ENCODE results near the gene IGSF22. TPM values are rescaled to one million over a fixed set of nuclear protein-coding genes. Genes with fewer than 3 reads are reported as not detected.

IGSF22 gene
- polyA plus RNA-seq, 1 of the 3 experiments (the other 2 are of a cell fraction) = 0.02 TPM

- H2AFZ ChIP-seq (ENCODE audit: low read depth) = no peak overlapping the region
- ChIA-PET POLR2A (no interaction called here), CTCF (no interaction called here)
- H3K27me3 ChIP-seq (ENCODE audit: insufficient read depth) = no peaks in the 10 kb centered on the region
- H3K9ac ChIP-seq = no peak overlapping the region
- DNase-seq = no peak
- H4K20me1 ChIP-seq (ENCODE audit: insufficient read depth) = no peaks in the 10 kb centered on the region
- H3K4me2 ChIP-seq = no peak overlapping the region
- no peaks in the 10 kb centered on the region for H3F3A ChIP-seq (replicated peaks; ENCODE audit: insufficient read depth)
- H3K9me2 ChIP-seq = no peaks in the 10 kb centered on the region
- no peak overlapping the region for H3K4me3 ChIP-seq (ENCODE audit: low read depth in 2 of 2, low read length in 1 of 2)
- H3K36me3 ChIP-seq (replicated peaks in 1 of 2; ENCODE audit: control insufficient read depth in 1 of 2, insufficient read depth in 2 of 2, low read length in 1 of 2) = no peaks in the 10 kb centered on the region
- no peaks in the 10 kb centered on the region for H3K9me3 ChIP-seq
- 53% methylated on average over 2 of the region's 2 CpGs for WGBS (ENCODE audit: low lambda C conversion rate)
- no peaks in the 10 kb centered on the region for H3K79me2 ChIP-seq (ENCODE audit: insufficient read depth)
- no peak overlapping the region for H3K27ac ChIP-seq (ENCODE audit: low read depth in 2 of 2, low read length in 1 of 2)
- no peak for TF ChIP-seq FOSL2 (IDR thresholded peaks at IDR 0.05; ENCODE audit: borderline replicate concordance, low read depth)
- TF ChIP-seq TAF1 (IDR thresholded peaks at IDR 0.05; ENCODE audit: borderline replicate concordance, low read depth, low read length) = no peak
- no peak for TF ChIP-seq CTCF (IDR thresholded peaks at IDR 0.05)
- no peak for TF ChIP-seq IRF3 (IDR thresholded peaks at IDR 0.05; ENCODE audit: low read depth, low read length)
- TF ChIP-seq ELF1 (IDR thresholded peaks at IDR 0.05) = no peak
- no peaks in the 10 kb centered on the region for H3K4me1 ChIP-seq (ENCODE audit: control insufficient read depth in 1 of 2, insufficient read depth in 2 of 2, low read depth in 1 of 2, low read length in 1 of 2)
Observed at GRCh38 chr11:18671246-18671645, 54.7 kb downstream of the IGSF22 start.

- ChIA-PET POLR2A (no interaction called here), CTCF (no interaction called here)
- H3K4me1 ChIP-seq (ENCODE audit: control insufficient read depth in 1 of 2, insufficient read depth in 2 of 2, low read depth in 1 of 2, low read length in 1 of 2) = no peaks in the 10 kb centered on the region
- H3K9me3 ChIP-seq = no peaks in the 10 kb centered on the region
- H3K4me3 ChIP-seq (ENCODE audit: low read depth in 2 of 2, low read length in 1 of 2) = no peak overlapping the region
- H3K79me2 ChIP-seq (ENCODE audit: insufficient read depth) = no peaks in the 10 kb centered on the region
- no peak overlapping the region for H3K9ac ChIP-seq
- no peaks in the 10 kb centered on the region for H4K20me1 ChIP-seq (ENCODE audit: insufficient read depth)
- no peak overlapping the region for H2AFZ ChIP-seq (ENCODE audit: low read depth)
- no peaks in the 10 kb centered on the region for H3K36me3 ChIP-seq (replicated peaks in 1 of 2; ENCODE audit: control insufficient read depth in 1 of 2, insufficient read depth in 2 of 2, low read length in 1 of 2)
- no peaks in the 10 kb centered on the region for H3K9me2 ChIP-seq
- peak; percentile 10 for DNase-seq
- no peak overlapping the region for H3K27ac ChIP-seq (ENCODE audit: low read depth in 2 of 2, low read length in 1 of 2)
- H3K4me2 ChIP-seq = no peak overlapping the region
- 72% methylated on average over 4 of the region's 4 CpGs for WGBS (ENCODE audit: low lambda C conversion rate)
- H3F3A ChIP-seq (replicated peaks; ENCODE audit: insufficient read depth) = no peaks in the 10 kb centered on the region
- no peak for TF ChIP-seq TEAD4 (IDR thresholded peaks at IDR 0.05; ENCODE audit: borderline replicate concordance, insufficient read depth)
- no peak for TF ChIP-seq SIN3A (IDR thresholded peaks at IDR 0.05; ENCODE audit: borderline replicate concordance, low read depth, low read length)
- no peak for TF ChIP-seq CTCF (IDR thresholded peaks at IDR 0.05)
- no peak for TF ChIP-seq SMC3 (IDR thresholded peaks at IDR 0.05; ENCODE audit: low read depth, low read length)
- TF ChIP-seq FOSL2 (IDR thresholded peaks at IDR 0.05; ENCODE audit: borderline replicate concordance, low read depth) = no peak
- H3K27me3 ChIP-seq (ENCODE audit: insufficient read depth) = no peaks in the 10 kb centered on the region
Observed at GRCh38 chr11:18669711-18670110, 56.3 kb downstream of the IGSF22 start.
